GF-D8 (cell line): ENCODE results near the gene HLA-E.
A peak's percentile ranks its signal among the peaks of the same experiment; 100 is the strongest.
"Not testable (repeated sequence)": the region's sequence is repeated elsewhere in the genome, so short reads cannot be mapped to it uniquely, and the experiment has no call there.

Source experiments
- DNase-seq: peaks from one replicate; lab custom pipeline; 2025; lab: John Stamatoyannopoulos, UW

Gene HLA-E

DNA sequence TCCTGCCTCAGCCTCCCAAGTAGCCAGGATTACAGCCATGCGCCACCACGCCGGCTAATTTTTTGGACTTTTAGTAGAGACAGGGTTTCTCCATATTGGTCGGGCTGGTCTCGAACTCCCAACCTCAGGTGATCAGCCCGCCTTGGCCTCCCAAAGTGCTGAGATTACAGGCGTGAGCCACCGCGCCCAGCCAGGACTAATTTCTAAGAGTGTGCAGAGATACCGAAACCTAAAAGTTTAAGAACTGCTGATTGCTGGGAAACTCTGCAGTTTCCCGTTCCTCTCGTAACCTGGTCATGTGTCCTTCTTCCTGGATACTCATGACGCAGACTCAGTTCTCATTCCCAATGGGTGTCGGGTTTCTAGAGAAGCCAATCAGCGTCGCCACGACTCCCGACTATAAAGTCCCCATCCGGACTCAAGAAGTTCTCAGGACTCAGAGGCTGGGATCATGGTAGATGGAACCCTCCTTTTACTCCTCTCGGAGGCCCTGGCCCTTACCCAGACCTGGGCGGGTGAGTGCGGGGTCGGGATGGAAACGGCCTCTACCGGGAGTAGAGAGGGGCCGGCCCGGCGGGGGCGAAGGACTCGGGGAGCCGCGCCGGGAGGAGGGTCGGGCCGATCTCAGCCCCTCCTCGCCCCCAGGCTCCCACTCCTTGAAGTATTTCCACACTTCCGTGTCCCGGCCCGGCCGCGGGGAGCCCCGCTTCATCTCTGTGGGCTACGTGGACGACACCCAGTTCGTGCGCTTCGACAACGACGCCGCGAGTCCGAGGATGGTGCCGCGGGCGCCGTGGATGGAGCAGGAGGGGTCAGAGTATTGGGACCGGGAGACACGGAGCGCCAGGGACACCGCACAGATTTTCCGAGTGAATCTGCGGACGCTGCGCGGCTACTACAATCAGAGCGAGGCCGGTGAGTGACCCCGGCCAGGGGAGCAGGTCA is at the start of gene HLA-E:
Gene HLA-E (plus strand): TSS at position 429 of the 945 bp plus-strand sequence. CDS start 23 bp downstream, at position 452.
- DNase-seq: peak; percentile 95

DNA sequence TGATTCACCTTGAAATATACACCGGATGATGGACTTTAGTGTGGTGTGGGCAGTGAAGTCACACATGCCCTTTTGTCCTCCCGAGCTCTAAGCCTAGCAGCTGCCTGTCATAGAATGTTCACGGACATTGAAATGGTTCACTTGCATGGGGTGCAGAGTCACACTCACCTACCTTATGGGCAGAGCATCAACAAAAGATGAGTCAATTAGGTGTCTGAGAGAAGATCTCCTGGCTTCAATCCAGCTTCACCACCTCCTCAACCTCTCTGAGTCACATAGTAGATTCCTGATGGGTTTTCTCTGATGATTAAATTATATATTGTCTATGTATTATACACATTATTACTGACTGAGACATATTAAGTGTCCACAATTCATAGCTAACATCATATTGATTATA is 48.1 kb upstream of the HLA-E start:
- DNase-seq: no peak

DNA sequence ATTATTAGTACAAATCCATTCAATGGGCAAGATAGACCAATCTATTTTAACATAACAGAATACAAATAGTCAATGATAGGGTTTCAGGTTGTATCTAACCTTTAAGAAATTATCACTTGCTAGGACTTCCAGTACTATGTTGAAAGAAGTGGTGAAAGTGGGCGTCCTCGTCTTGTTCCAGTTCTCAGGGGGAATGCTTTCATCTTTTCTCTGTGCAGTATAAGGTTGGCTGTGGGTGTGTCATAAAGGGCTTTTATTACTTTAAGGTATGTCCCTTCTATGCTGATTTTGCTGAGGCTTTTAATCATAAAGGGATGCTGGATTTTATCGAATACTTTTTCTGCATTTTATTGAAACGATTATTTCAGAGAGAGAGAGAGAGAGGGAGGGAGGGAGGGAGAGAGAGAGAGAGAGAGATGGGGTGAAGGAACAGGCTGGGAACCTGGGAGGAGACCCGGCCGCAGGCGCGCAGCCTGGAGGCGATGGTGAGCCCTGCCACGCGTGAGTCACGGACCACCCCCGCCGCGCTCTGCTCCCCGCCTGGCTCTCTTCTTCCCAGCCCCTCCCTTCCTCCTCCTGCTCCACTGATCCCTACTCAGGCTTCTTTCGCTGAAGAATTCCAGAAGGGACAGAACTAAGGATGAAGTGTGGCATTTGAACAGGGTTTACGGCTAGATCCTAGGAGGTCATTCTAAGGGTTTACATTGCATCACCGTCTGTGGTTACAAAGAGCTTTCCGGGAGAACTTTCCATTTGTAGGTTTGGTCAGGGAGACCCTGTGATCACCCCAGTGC is 45.5 kb upstream of the HLA-E start:
- DNase-seq: no peak

DNA sequence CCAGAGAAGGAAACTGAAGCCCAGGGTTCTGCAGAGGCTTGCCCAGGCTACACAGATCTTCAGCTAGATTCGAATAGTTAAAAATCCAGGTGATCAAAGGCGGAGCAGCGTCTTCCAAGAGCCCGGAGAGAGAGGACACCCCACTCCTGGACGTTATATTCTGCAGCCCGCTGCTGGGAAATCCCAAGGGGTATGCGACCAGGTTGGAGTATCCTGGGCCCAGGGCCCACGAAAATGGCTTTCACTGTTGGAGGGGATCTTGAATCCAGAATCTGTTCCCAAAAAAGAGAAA is 44.9 kb upstream of the HLA-E start:
- DNase-seq: no peak

DNA sequence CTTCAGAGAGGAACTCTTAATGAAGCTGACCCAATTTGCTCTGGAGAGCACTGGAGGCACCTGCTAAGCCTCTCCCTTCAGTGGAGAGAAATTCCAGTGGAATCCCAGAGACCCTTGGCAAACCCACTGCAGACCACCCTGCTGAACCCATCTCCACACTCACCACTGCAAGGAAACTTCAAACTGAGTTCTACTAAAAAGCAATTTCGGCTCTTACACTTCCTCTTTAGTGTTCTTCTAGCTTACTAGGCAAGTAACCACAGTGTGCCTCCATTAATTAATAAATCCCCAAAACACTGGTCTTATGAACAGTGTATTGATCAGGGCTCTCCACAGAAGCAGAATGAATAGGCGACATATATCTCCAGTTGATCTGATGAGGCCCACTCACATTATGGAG is 43.0 kb upstream of the HLA-E start:
- no peak for DNase-seq

DNA sequence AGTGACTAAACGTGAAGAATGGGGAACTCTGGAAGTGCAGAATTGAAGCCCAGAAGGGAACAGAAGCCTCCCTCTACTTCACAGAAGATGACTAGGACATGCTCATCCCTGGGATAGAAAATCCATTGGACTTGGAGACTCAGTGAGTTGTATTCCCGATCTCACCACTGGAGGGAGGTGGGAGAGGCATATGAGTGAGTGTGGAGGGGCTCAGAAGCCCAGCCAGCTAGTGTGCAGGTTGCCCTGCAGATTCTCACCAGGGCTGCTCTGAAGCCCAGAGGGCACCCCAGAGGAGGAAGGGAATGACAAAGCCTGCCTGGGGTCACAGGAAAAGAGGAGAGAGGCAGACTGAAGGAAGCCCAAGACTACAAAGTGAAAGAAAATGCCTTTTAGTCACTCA is 42.1 kb upstream of the HLA-E start:
- DNase-seq: peak; percentile 4

DNA sequence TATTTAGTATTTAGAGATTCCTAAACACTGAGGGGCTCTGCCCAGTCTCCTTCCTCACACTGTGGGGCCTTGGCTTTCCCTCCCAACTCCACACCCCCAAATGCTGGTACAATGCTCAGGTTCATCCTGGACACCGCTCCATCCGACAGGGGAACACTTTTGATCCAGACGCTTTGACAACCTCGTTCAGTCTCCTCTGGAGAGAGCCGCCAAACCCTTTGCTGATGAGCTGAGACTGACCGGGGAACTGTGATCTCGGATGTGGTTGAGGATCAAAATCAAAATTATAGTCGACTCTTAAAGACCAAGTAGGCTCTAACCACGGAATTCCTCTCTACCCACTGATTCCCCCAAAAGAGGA is 38.8 kb upstream of the HLA-E start:
- no peak for DNase-seq

DNA sequence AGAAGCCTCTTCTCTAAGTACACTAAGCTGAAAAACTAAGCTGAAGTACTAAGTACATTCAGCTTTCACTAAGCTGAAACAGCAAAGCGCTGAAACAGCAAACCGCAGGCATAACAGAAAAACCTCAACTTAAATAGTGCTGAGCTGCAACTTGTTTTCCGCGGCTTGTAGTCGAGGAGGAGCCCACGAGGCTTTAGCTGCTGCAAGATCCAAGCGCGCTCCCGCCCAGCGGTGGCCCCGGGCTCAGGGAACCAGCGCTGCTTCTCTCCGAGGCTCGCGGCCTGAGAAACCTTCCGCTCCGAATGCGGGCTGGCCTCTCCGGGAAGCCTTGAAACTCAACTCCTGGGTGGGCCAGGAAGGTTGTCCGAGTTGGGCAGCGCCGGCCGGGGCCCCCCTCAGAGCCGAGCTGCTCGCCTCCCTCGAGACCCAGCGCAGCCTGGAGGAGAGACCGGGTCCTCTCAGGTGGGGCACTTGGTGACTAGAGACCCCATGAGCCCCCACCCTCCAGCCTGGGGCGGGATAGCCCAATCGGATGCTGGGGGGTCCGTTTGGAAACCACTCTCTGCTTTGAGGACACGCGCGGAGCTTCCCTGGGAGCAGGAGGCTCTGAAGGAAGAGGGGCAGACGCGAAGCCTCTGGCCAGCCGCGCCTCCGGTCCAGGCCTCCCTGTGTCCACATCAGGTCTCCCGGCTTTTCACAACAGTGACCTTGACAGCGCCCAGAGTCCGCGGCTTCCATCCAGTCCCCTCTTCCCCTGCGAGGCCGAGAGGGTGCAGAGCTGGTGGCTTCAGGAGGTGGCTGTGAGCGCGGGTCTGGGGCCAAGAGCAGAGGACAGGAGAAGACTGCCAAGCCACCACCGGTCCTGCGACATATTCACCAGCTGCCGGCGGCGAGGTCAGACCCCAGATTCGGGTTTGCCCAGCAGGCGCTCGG is 38.1 kb upstream of the HLA-E start:
- DNase-seq: peak; percentile 90

DNA sequence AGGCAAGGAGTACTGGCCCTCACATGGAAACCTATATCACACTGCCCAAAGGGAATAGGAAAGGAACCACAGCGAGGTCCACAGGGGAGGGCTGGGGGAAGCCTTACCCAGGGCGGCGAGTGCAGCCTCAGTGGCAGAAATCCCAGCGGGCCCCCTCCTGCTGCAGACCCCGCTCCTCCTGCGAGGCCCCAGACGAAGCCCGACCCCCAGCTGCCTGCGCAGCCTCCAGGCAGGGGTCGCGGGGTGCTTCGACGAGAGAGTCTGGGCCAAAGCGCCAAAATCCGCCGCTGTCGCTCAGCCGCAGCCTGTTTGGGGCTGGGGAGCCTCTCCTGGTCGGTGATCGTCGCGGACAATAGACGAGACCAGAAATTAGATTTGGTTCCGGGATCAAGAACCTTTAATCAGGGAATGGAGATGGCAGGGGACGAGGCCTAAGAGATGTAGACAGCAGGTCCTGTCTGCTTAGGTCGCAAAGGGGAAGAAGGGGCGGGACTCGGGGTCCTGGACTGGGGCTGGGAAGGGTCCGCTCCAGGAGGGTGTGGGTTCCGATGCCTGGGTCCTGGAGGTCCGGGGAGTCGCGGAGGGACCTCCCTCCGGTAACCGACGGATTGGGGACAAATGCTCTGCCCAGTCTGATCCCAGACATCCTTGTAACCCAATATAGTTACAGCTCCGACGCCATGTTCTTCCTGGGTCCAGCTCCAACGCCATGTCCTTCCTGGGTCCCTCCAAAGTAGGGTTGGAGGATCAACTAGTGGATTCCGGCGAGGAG is 36.4 kb upstream of the HLA-E start:
- no peak for DNase-seq

DNA sequence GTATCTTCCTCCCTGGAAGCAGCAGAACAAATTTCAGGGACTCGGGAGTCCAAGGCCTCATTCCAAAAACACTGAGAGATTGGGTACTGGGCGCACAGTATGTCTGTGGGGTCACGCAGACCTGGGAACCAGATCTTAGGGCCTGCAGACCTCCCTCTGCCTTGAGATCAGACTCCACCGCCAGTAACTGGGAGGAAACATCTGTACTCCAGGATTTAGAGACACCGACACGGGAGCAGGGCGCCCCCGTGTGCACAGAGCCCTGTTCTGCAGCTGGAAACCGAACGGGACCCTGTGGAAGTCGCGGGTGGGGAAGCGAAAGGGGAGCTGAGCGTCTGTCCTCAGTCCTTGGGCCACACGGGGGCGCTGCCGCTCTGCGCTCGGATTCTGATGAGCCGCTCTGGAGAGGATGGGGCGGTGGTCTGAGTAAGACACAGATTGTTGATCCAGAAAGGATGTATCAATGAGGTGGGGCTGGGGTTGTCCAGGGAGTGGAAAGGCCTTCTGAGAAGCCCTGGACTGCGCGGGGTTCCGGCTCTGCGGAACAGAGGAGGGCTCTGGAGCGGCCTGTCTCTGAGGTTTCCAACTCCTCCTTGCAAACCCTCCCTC is 35.7 kb upstream of the HLA-E start:
- no peak for DNase-seq

DNA sequence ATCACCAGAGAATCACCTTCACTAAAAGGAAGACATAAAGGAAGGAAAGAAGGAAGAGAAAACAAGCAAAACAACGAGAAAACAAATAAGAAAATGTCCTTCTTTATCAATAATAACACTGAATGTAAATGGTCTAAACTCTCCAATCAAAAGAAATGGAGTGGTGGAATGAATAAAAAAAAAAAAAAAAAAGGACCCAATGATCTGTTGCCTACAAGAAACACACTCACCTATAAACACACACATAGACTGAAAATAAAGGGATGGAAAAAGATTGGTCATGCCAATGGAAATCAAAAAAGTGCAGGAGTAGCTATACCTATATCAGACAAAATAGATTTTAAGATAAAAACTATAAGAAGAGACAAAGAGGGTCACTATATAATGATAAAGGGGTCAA is 30.2 kb upstream of the HLA-E start:
- no peak for DNase-seq

DNA sequence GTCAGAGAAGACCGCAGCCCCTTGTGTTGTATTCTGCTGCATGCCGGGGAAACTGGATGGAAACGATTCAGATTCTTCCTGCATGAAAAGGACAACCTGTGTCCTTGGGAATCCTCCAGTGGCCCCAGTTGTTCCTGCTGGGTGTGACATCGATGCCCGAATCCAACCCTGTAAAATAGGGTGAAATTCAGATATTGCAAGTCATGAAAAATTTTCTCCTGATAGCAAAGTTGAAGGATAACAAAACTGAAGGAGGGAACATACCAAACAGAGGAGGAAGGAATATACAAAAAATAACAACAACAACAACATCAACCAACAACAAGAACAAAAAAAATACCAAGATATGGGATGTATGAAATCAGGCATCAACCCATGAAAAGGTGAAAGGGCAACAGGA is 28.3 kb upstream of the HLA-E start:
- DNase-seq: no peak

DNA sequence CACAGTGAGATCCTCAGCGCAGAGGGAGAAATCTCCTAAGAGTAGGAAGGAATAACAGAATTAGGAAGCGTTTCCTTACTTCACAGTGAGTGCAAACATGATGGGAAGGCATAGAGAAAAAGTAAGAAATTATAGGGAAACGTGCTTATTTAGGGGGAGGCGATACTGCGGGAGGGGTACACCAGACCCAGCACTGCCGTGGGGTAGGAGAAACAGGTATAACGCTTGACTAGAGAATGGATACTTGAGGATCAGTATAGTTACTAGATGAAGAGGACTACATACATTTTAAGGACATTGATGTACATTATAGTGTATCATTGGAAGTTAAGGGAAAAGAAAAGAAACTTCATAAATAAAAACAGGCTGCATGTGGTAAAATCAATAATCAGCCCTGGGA is 26.8 kb upstream of the HLA-E start:
- no peak for DNase-seq

DNA sequence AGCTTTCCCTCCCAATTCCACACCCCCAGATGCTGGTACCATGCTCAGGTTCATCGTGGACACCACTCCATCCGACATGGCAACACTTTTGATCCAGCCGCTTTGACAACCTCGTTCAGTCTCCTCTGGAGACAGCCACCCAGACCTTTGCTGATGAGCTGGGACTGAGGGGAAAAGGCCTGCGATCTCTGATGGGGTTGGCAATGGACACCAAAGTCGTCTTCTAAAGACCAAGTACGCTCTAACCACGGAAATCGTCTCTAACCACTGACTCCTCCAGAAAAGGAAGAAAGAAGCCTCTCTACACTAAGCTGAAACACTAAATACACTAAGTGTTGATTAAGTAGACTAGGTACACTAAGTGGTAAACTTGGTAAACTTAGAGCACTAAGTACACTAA is 26.1 kb upstream of the HLA-E start:
- no peak for DNase-seq

DNA sequence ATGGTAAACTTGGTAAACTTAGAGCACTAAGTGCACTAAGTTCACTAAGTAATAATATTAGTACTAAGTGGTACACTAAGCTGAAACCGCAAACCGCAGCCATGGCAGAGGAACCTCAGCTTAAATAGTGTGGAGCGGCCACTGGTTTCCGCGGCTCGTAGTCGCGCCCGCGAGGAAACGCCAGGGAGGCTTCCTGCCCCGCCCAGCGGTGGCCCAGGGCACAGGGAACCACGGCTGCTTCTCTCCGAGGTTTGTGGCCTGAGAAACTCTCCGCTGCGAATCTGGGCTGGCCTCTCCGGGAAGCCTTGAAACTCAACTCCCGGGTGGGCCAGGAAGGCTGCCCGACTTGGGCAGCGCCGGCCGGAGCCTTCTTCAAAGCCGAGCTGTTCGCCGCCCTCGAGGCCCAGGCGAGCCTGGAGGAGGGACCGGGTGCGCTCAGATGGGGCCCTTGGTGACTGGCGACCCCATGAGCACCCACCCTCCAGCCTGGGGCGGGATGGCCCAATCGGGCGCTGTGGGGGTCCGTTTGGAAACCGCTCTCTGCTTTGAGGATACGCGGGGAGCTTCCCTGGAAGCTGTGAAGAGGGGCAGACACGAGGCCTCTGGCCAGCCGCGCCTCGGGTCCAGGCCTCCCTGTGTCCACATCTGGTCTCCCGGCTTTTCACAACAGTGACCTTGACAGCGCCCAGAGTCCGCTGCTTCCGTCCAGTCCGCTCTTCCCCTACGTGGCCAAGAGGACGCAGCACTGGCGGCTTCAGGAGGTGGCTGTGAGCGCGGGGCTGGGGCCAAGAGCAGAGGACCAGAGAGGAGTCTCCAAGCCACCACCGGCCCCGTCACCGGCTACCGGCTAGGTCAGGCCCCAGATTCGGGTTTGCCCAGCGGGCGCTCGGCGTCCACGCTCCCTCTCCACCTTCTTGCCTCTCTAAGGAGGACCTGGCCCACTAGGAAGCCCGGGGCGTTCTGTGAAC is 25.4 kb upstream of the HLA-E start:
- peak; percentile 74 for DNase-seq

DNA sequence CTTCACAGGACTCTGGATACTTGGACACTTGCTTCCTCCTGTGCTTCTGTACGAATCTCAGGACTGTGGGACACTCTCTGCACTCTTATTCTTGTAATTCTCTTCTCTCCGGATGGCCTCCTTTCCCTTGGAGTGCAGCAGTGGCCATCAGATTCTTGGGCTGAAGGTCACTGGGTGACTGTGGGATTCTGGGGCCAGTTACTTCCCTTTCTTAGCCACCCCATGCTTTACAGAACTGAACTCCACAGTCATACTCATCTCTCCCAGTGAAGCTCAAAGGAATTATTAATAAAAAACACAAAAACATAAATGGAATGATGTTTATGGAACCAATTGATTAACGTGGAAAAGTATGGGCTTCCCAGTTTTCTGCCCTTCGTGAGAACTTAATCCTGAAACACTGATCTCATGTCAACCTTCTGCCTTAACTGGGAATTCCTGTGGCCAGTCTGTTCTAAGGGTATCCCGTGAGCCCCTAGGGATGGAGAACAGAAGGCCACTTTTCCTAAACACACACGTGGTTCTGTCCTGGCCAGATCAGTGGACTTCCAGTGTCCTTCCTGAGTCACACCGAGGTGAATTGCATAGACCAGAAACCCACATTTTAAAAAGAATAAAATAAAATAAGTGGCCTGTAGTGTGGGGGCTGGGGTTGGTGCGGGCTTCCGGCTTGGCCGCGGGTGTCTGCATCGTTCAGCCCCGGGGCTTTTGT is 23.6 kb upstream of the HLA-E start:
- no peak for DNase-seq

DNA sequence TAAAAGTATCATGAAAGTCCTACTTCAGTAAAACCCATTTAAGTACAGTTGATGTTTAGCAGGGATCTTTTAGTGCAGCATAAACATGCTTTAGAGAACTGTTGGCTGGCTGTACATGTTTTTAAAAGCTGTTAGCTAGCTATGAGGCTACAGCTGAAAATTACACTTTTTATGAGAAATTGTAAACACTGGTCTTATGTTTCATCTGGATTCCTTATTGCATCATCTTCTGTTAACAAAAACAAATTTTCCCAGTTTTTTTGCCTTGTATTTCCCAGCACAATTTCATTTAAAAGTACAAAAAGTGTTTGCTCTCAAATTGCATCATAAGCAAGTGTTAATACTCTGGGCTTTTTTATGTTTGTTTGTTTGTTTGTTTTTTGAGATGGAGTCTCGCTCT is 18.3 kb upstream of the HLA-E start:
- DNase-seq: no peak

DNA sequence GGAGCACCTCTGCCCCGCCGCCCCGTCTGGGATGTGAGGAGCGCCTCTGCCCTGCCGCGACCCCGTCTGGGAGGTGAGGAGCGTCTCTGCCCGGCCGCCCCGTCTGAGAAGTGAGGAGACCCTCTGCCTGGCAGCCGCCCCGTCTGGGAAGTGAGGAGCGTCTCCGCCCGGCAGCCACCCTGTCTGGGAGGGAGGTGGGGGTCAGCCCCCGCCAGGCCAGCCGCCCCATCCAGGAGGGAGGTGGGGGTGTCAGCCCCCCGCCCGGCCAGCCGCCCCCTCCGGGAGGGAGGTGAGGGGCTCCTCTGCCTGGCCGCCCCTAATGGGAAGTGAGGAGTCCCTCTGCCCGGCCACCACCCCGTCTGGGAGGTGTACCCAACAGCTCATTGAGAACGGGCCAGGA is 14.2 kb upstream of the HLA-E start:
- DNase-seq: not testable (repeated sequence)

DNA sequence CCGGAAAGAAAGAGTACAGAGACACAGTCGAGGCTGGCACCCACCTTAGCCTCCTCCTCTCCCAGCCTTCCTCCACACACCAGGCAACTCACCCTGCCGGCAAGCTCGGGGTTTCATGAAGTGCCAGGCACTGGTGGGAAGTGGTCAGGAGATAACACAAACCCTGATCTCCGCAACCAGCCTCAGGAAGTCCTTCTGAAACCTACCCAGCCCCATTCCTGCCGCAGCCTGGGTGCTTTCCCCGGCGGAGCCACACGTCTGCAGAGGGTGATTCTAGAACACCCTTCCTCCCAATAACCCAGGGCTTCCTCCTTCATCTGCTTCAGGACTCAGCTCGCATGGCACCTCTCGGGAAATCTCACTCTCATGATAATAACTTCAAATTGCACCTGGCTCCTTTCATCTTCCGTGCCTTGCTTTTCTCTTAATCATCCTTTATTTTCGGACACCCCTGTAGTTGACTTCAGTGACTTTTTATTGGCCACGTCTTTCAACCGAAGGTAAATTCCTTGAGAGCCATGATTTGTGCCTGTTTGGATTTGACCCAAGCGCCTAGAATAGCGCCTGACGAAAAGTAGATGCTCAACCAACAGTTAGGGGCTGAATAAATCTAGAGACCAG is 8.7 kb upstream of the HLA-E start:
- DNase-seq: peak; percentile 87
